ENCODE results near the gene AGBL3. TPM values are rescaled to one million over a fixed set of nuclear protein-coding genes. Genes with fewer than 3 reads are reported as not detected.

Gene AGBL3
- total RNA-seq, 4 donors from 2014 or later = 0.35 to 3.6 (median 0.55) TPM

DNA sequence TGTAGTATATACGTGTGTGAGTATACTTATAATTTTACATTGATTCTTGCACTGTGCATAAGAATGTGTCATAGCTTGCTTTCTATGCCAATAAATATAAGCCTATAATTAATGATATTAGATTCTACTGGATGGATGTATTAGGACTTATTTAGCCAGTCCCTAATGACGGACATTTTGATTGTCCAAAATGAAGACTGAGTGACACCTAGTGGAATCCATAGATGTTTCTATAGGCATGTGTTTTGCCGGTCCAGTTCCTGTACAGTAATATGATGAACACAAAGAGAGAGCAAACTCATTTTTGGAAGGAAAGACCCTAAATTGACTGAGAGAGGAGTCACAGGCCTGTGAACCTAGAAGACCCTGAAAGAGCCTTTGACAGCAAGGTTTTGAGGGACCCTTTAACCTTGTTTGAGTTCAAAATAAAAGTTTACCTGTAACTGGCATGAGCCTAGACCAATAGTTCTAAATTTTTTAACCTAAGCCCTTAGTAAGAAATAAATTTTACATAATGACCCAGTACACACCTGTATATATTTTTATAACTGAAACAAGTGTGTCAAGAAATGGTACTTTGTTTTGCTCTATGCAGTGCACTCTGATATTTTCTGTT lies 42.4 kb upstream of the AGBL3 start:
- TF ChIP-seq, protein P1, sequence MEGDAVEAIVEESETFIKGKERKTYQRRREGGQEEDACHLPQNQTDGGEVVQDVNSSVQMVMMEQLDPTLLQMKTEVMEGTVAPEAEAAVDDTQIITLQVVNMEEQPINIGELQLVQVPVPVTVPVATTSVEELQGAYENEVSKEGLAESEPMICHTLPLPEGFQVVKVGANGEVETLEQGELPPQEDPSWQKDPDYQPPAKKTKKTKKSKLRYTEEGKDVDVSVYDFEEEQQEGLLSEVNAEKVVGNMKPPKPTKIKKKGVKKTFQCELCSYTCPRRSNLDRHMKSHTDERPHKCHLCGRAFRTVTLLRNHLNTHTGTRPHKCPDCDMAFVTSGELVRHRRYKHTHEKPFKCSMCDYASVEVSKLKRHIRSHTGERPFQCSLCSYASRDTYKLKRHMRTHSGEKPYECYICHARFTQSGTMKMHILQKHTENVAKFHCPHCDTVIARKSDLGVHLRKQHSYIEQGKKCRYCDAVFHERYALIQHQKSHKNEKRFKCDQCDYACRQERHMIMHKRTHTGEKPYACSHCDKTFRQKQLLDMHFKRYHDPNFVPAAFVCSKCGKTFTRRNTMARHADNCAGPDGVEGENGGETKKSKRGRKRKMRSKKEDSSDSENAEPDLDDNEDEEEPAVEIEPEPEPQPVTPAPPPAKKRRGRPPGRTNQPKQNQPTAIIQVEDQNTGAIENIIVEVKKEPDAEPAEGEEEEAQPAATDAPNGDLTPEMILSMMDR (IDR thresholded peaks at IDR 0.05) = peak in 4 of 6 experiments; percentile 31 to 62 (median 38)
- TF ChIP-seq POLR2A (IDR thresholded peaks at IDR 0.05) = no peak
- Histone ChIP-seq H3K27me3 (no peaks in the 10 kb centered on the region), H3K36me3 (peaks cover 0 to 55% (median 0%) of the 10 kb centered on the region in 3 donors), H3K27ac (peak overlapping the region in 1 of 4 donors; percentile 14), H3K9me3 (no peaks in the 10 kb centered on the region), H3K4me3 (no peak overlapping the region), H3K4me1 (peaks cover 0 to 18% (median 3%) of the 10 kb centered on the region in 3 donors)
- 34% methylated on average over 3 of the region's 3 CpGs for WGBS, 2 donors
- intact Hi-C loops (cut with DNase I) = no loop called here
- DNase-seq = no peak

- Histone ChIP-seq H3K36me3 (peaks cover 0 to 73% (median 6%) of the 10 kb centered on the region in 3 donors), H3K27ac (peak overlapping the region in 1 of 4 donors; percentile 0), H3K4me3 (no peak overlapping the region), H3K9me3 (no peaks in the 10 kb centered on the region), H3K27me3 (no peaks in the 10 kb centered on the region), H3K4me1 (peaks cover 0 to 21% (median 5%) of the 10 kb centered on the region in 3 donors)
- TF ChIP-seq, protein P1 (IDR thresholded peaks at IDR 0.05) = no peak
- no peak for TF ChIP-seq POLR2A (IDR thresholded peaks at IDR 0.05)
- DNase-seq = no peak
- intact Hi-C loops (cut with DNase I) = no loop called here
- 61 to 76% methylated on average over 3 of the region's 3 CpGs for WGBS, 2 donors
These were observed 40.6 kb upstream of the AGBL3 start for GRCh38 chr7:134945691-134946090.

DNA sequence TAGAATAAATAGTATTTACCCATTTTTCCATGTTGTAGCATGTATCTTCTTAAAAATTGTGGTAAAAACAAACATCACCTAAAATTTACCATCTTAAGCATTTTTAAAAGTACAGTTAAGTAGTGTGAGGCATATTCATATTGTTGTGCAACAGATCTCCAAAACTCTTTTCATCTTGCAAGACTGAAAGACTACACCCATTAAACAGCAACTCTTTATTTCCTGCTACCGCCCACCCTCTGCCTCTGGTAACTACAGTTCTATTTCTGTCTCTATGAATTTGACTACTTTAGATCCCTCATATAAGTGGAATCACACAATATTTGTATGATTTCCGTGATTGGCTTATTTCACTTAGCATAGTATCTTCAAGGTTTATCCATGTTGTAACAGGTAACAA lies 40.0 kb upstream of the AGBL3 start:
- no peak for DNase-seq
- Histone ChIP-seq H3K27me3 (no peaks in the 10 kb centered on the region), H3K36me3 (peaks cover 0 to 79% (median 8%) of the 10 kb centered on the region in 3 donors), H3K4me1 (peaks cover 0 to 16% (median 5%) of the 10 kb centered on the region in 3 donors), H3K4me3 (no peak overlapping the region), H3K27ac (peak overlapping the region in 2 of 4 donors; percentile 0 to 8), H3K9me3 (no peaks in the 10 kb centered on the region)
- TF ChIP-seq POLR2A (IDR thresholded peaks at IDR 0.05) = no peak
- TF ChIP-seq, protein P1 (IDR thresholded peaks at IDR 0.05) = no peak
- 67 to 76% methylated on average over 2 of the region's 2 CpGs for WGBS, 2 donors
- intact Hi-C loops (cut with DNase I) = no loop called here

DNA sequence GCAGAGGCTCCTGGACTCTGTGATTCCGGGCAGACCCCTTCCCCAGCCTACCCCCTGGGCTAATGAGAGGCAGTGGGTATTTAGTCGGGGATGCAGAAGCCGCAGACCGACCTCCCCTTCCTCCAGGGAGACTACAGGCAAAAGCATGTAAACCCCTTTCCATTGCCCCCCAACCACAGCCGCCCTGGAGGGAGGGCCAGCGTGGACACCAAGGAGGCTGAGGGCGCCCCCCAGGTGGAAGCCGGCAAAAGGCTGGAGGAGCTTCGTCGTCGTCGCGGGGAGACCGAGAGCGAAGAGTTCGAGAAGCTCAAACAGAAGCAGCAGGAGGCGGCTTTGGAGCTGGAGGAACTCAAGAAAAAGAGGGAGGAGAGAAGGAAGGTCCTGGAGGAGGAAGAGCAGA lies 39.0 kb upstream of the AGBL3 start:
- peaks cover 0 to 85% (median 14%) of the 10 kb centered on the region in 3 donors for H3K36me3 ChIP-seq
- TF ChIP-seq POLR2A (IDR thresholded peaks at IDR 0.05) = no peak
- TF ChIP-seq, protein P1 (IDR thresholded peaks at IDR 0.05) = no peak
- no peak overlapping the region for H3K4me3 ChIP-seq
- 89 to 96% methylated on average over 9 to 11 of the region's 17 CpGs for WGBS, 2 donors
- intact Hi-C loops (cut with DNase I) = no loop called here
- H3K27ac ChIP-seq = peak overlapping the region in 3 of 4 donors; percentile 0 to 15 (median 15)
- H3K27me3 ChIP-seq = no peaks in the 10 kb centered on the region
- peaks cover 0 to 6% (median 5%) of the 10 kb centered on the region in 3 donors for H3K4me1 ChIP-seq
- no peaks in the 10 kb centered on the region for H3K9me3 ChIP-seq
- DNase-seq = no peak

DNA sequence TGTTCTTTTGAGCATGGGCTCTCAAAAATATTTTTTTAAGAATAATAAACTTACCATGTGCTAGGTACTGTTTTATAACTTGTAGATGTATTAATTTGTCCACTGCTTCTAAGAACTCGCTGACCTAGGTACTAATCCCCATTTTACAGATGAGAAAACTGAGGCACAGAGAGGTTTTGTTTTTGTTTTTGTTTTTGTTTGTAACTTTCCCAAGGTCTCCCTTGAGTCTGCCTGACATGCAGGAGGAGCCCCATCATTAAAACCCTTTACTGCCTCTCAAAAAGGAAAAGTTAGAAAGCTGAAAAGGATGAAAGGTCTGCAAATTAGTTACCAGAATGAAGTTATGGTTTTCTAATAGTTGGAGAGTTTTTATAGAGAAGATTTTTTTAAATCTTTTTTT lies 38.5 kb upstream of the AGBL3 start:
- DNase-seq = no peak
- peak overlapping the region in 3 of 4 donors; percentile 0 to 40 (median 15) for H3K27ac ChIP-seq
- no peaks in the 10 kb centered on the region for H3K9me3 ChIP-seq
- H3K27me3 ChIP-seq = no peaks in the 10 kb centered on the region
- H3K36me3 ChIP-seq = peaks cover 0 to 88% (median 14%) of the 10 kb centered on the region in 3 donors
- intact Hi-C loops (cut with DNase I) = no loop called here
- WGBS, 2 donors = 92 to 100% methylated on average over 1 of the region's 1 CpG
- peaks cover 0 to 6% (median 5%) of the 10 kb centered on the region in 3 donors for H3K4me1 ChIP-seq
- H3K4me3 ChIP-seq = no peak overlapping the region
- no peak for TF ChIP-seq POLR2A (IDR thresholded peaks at IDR 0.05)
- TF ChIP-seq, protein P1 (IDR thresholded peaks at IDR 0.05) = no peak
